GM19467 (cell line): ENCODE data around the gene ZBTB20.
"Not testable (repeated sequence)": the region's sequence is repeated elsewhere in the genome, so short reads cannot be mapped to it uniquely, and the experiment has no call there.

Experiments
- ATAC-seq: cut with Tn5 transposase; IDR thresholded peaks from one replicate; pipeline ENCODE4 v1.9.1; 2021; ENCODE audit warnings: mild to moderate bottlenecking, moderate library complexity; ENCODE audit not compliant: unreplicated experiment

Gene ZBTB20

DNA sequence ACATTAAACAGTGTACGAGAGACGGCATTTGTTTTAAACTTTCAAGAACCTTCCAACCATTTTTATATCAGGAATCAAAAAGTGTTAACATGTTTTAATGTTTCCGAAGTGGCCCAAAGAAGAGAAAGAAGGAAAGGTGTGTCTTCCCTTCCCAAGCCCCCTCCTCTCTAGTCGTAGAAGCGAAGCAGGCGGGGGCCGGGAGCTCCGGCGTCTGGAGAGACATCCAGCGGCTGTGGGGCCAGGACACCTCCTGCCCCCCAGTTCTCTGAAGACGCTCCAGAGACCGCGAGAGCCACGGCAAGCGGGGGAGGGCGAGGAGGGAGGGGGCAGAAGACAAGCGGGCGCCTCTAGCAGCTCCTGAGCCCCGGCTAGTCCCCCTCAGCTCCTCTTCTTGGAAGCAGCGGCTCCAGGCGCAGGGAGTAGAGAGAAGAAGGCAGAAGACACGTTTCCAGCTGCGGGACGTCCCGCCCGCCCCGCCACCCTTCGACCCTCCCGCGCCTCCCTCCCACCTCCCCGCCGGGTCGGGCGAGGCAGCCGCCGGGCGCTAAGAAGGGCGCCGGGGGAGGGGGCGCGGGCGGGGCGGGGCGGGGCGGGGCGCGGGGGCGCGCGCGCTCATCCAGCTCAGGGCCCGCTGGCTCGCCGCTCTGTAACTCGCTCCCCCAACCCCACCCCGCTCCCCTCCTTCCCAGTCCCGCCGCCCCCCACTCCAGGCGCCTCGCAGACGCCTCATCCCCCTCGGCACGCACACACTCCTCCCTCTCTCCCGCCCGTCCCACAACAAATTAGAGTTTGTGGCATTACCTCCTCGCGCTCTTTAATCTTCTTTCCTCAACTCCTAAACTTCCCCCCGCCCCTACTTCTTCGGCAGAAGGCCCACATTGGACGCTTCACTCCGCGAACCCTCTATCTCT lies at the start of gene ZBTB20:
Gene ZBTB20, minus strand, starts transcription at position 871 of the 911 bp plus-strand sequence.
- peak; percentile 16 for ATAC-seq

DNA sequence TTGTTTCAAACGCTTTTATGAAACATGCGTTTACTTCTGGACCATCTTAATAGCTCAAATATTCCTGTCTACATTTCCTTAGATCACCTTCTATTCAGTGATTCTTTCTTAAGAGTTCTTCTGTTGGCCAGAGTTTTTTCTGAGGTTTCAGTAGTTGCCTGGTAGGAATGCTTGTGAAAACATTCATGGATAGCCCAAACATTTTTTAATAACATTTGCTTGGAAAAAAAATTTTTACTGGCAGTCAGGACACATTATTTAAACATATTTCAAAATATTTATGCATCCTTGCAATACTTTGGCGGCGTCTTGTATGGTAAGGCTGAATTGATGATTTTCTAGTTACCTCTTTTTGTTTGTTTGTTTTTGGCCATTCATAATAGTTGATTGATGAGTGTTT lies 47.4 kb upstream of the ZBTB20 start:
- ATAC-seq = no peak

DNA sequence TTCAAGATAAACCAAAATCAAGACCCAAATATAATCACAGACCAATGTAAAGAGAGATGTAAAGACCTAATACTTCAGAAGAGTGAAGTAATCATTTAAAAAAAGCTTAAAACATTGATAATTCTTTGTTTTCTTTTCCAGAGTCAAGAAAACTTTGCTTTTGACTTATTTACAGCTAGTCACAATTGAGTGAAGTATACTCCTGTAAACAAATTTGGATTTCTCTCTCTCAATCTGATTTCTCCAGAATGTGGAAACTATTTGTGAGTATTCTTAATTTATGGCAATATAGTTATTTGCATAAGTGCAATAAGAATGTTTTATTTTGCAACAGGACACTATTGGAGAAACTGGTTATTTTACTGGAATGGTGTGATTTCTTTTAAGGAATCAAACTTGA lies 43.7 kb upstream of the ZBTB20 start:
- no peak for ATAC-seq

DNA sequence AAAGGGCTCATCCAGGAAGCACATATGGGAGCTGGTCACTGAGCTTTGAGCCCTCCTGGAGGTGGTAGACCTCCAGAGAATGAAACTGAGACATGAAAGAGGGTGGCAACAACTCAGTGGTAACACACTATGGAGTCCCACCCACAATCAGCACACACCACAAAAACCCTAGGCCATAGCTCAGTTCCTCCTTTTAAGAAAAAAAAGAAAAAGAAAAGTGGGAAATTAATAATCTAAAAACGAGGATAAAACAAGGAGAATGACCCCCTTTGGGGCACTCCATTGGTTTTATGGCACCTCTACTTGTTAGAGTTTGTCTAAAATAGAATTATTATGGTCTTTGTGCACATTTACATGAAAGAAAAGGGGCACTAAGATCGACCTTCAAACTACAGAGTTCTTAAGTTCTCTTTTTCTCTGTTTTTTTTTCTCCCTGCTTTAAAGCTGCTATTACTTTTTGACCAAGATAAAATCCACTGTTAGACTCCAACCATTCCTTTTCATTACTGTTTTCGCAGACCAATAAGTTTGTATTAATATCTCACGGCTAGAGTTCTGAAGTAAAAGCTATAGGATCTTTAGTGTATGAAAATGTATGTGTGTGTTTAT lies 40.2 kb upstream of the ZBTB20 start:
- peak; percentile 100 for ATAC-seq

DNA sequence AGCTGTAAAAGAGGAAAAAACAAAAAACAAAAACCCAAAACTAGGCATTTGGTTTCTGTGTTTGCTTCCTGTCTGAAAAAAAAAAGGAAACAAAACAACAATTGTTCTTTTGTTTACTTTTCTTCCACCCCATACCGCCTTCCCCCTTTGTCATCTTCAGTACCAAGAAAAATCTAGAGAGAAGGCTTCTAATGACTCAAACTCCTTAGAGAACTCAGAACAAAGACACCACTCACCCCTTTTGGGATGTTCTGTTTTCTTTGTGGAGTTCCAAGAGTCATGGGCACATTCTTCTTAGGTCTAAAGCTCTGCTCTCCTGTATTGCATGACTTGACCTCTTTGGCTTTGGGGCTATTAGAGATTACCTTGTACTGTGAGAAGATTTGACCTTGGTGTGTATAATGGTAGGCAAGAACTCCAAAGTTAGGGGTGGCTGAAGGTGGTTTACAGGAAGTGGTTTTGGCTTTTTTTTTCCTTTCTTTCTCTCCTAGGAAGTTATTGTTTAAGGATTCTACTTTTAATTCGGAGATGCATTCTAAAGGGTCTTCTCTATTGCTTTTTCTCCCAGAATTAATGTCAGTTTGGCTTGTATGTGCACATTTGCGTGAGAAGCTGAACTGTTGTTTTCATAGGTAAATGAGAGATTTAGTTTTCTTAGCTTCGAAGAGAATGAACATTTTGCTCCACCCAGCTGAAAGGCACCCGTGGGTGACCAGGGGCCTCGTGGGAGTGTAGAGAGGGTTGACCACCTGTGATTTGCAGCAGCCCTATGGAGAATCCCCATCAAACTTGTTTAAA lies 39.5 kb upstream of the ZBTB20 start:
- peak; percentile 43 for ATAC-seq

DNA sequence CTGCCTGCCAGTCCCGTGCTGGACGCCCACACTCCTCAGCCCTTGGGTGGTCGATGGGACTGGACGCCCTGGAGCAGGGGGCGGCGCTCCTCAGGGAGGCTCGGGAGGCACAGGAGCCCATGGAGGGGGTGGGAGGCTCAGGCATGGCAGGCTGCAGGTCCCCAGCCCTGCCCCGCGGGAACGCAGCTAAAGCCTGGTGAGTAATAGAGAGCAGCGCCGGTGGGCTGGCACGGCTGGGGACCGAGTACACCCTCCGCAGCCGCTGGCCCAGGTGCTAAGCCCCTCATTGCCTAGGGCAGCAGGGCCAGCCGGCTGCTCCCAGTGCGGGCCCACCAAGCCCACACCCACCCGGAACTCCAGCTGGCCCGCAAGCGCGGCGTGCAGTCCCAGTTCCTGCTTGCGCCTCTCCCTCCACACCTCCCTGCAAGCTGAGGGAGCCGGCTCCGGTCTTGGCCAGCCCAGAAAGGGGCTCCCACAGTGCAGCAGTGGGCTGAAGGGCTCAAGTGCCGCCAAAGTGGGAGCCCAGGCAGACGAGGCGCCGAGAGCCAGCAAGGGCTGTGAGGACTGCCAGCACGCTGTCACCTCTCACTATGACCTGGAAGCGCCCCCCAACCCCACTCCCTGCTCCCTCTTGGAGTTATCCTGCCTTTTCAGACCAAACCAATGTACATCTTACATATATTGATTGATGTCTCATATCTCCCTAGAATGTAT lies 37.9 kb upstream of the ZBTB20 start:
- not testable (repeated sequence) for ATAC-seq

DNA sequence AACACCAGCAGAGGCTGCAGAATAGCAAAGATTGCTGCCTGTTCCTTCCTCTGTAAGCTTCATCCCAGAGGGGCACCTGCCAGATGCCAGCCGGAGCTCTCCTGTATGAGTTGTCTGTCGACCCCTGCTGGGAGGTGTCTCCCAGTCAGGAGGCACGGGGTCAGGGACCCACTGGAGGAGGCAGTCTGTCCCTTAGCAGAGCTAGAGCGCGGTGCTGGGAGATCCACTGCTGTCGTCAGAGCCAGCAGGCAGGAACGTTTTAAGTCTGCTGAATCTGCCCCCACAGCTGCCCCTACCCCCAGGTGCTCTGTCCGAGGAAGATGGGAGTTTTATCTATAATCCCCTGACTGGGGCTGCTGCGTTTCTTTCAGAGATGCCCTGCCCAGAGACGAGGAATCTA lies 31.8 kb upstream of the ZBTB20 start:
- ATAC-seq = not testable (repeated sequence)

DNA sequence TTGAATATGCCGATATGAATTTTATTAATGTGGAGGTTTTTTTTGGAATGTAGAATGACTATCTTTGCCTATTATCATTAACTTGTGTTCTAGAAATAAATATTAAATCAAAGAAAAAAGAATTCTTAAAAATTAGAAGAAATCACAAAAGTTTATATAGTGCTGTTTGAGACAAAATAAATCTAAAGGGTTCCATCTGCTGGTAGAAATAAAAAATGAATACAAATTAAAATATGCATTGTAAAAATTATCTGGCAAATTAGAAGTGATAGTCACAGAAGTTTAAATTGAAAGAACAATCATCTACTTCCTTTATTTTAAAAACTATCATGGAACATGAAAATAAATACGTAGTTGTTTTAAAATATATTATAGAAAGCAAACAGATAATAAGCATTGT lies 22.7 kb upstream of the ZBTB20 start:
- ATAC-seq = no peak

DNA sequence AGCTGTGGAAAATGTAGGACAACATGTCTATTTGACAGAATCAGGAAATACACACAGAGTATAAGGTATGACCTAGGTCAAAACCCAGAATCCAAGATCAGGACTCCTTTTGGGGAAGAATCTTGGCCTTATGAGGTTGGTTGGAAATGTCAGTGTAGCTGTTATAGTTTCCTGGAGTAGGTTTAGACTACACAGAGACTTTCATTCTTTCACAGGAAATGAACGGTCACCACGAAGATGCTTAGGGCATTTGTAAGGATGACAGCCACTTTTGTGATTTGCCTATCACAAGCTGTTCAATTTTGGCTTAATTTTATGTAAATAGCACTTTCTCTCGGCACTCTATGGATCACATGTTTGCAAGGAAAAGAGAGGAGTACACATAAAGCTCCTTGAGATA lies 18.6 kb upstream of the ZBTB20 start:
- no peak for ATAC-seq

DNA sequence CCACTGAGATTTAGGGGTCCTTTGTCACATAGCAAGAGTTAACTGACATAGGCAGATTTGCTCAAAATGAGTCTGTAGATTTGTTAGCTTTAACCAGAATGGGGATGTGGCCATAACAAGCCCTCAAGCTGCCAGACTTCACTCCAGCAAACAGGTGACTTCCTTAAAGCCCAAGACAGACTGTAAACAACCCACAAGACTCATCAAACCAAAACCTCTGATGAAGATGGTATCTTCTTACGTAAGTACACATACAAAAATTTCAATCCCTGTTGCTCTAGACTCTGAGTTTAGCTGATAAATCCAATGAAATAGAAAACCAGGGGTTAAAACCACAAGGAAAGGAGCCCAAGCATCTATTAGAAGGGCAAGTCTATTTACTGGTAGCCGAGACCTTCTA lies 18.2 kb upstream of the ZBTB20 start:
- no peak for ATAC-seq

DNA sequence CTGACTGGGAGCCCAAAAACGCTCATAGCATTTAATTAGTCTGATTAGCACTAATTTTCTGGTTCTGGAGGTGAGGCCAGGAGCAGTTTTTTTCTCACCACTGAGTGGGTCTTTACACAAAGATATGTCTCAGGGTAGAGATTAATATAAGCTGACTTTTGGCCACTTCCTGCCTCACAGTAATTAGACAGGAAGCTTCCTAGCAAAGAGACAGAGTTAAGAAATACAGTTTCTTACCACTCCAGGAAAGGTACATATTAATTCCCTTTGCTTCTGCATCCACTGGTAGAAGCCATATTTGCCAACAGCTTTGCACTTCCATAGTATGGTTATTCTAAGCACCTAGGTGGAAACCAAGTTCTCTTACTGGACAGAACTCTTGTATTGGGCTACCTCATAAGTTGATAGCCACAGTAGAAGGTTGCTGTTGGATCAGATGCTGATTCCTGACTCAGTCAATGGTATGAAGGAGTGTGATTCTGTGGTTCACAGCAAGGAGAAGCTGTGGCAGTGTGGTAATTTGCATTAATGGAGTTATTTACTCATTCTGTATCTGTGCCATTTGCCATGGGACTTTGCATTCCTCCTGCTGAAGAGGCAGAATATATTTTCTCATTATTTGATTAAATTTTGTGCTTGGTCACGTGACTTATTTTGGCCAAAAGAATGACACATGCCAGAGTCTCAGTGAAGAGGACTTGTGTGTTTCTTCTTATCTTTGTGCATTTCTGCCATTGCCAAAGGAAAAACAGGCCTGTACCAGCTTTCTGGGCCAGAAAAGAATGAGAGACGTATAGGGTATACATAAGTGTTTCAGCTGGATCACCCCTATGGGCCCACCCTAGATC lies 17.5 kb upstream of the ZBTB20 start:
- no peak for ATAC-seq

DNA sequence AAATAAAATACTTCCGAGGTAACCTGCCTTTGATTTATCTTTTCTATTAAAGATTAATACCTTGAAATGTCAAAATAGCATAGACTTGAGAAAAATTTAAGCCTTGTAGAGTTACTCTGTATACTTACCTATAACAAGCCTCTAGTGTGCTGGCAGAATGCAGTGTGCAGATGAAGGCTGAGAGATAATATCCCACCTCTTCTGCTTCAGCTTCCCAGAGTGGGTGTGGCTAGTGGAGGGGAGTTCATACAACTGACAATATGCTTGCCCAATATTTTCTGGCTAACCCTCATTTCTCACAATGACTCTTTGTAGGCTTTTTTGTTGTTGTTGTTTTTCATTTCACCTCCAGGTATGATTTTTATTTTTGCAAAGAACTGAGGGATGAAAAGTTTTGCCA lies 15.7 kb upstream of the ZBTB20 start:
- ATAC-seq = no peak

DNA sequence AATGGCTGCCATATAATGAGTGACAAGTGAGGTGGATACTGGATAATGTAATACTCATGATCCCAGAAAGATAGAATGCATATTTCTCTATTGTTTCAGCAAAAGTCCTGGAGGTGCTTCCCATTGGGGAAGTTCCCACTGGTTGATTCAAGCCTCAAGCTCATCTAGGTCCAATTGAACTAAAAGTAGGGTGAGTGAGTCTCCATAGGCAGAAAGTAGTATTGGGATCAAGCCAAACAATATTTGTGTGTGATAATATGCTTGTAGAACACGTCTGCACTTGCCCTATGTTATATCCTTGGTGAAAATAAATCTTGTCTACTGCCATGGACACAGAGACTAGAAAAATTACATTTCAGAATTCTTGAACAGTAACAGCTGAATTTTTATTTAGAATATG lies 14.8 kb upstream of the ZBTB20 start:
- no peak for ATAC-seq

DNA sequence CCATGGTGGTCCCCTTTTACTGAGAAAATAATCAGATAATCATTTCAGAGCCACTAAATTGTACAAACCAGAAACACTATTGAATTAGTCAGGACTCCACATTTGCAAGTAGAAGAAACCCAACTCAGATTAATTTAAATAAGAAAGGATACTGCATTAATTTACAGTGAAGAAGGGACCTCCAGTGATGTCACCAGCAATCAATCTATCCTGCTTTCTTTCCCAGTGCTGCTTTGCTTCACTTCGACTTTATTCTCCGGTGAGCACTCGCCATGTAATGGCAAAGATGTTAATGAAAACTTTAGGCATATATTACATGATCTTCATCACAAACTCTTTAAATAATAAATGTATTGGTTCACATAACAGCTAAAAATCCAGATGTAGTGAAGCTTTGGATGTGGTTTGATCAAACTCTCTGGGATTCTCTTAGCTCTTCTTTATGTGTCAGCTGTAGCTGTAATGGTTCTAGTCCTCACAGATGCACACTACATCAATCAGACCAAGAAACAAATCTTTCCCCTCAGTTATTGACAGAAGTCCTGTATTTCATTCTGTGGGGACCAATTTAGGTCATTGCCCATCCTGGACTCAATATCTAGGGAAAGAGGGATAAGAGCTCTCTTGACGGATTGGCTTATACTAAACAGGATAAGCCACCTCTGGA lies 14.2 kb upstream of the ZBTB20 start:
- ATAC-seq = no peak

DNA sequence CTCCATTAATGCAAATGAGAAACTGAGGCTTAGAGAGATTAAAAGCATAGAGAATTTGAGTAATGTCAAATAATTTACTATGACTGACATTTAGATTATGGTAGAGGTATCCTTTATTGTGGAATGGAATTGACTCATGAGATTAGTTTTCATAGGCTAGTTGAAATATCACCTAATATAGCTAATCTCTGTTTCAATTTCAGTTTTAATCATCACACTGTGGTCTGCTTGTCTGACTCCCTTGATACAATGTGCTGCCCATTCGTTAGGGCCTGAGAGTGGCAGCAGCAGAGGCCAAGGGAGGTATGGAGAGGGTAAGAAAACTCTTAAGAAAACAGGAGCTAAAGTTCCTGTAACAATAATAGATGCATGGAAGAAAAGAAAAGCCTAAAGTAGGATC lies 13.2 kb upstream of the ZBTB20 start:
- peak; percentile 100 for ATAC-seq

DNA sequence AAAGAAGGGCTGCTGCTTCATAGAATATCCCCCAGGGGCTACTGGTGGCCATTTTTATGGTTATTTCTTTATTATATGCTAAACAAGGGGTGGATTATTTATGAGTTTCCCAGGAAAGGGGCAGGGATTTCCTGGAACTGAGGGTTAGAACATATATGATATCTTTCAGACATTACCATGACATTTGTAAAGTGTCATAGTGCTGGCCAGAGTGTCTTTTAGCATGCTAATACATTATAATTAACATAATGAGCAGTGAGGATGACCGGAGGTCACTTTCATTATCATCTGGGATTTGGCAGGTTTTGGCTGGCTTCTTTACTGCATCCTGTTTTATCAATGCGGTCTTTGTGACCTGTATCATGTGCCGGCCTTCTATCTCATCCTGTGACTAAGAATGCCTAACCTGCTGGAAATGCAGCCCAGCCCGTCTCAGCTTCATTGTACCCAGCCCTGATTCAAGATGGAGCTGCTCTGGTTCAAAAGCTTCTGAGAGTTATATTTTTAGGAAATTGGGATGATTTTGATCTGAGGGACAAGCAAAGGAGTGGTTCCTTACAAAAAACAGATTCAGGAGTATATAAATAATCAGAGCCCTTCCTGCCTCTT lies 9.1 kb upstream of the ZBTB20 start:
- ATAC-seq = no peak

DNA sequence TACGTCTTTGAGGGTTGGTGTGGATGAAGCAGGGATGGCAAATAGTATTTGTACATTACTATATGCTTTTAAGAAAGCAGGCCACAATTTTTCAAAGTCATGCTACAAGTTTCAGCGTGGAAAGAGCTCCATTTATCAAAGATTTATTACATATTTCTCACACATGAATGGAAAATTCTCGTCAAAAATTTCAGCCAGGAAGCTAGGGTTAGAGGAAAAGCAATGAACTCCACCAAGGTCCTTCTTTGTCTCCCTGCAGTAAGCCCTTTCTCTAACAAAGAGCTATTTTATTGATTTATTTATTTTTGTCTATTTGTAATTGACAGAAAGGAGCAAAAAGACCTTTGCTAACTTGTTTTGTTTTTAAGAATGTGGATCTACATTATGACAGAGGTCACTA lies 7.5 kb upstream of the ZBTB20 start:
- ATAC-seq = no peak

DNA sequence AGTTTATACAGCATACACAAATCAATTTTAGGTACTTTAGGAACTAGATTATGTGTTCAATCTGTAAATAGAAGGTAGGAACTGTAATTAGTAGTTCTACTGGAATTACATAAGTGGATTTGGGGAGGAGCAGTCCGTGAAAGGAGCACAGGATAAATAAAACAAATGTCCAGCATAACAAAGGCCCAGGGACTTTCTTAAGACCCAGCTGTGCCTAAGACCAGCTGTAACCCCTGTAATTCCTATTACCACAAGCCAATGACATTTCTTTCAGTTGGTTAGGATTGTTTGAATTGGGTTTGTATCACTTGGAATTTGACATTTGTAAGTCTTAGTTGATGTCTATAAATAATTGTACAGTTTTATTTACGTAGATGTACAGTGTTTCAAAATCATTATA lies 4.8 kb upstream of the ZBTB20 start:
- no peak for ATAC-seq

DNA sequence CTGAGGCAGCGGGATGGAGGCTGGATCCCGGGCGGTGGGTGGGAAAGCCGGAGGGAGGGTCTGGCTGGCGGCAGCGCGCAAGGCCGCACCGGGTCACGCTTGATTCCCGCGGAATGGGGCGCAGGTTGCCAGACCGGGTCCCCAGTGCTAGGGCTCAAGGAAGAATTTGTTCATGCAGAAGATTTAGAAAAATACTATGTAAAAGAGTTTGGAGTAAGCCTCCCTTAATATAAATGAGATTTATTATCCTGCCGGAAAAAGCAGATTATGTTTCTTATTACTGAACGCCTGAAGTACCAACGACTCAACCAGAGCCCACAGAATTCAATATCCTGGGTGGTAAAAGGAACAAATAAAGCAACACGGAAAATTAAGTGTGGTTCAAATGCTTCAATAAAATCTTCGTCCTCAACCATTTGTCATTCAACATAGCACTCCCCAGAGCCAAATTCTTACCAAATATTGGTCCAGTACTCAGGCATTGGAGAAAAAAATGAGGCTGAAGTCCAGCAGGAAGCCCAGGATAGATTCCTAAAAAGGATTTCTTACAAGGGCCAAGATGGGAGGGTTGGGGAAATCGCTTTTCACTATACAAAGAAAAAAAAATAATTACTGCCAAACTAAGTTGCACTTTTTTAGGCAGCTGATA lies 1.2 kb upstream of the ZBTB20 start:
- peak; percentile 0 for ATAC-seq
